CD14-positive monocyte (primary cell): ENCODE data around the gene CRISPLD2. TPM values are rescaled to one million over a fixed set of nuclear protein-coding genes. Genes with fewer than 3 reads are reported as not detected.

Experiments
- DNase-seq, 3 donors: peaks; one replicate each; pipeline ENCODE4 v3.0.0-alpha.2; 2011 to 2022
- H2AFZ ChIP-seq: 2 replicates; pipeline ENCODE4 v1.6.0; 2012; ENCODE audit warnings: mild to moderate bottlenecking, low read depth, low read length, inconsistent platforms; ENCODE audit not compliant: insufficient read depth, poor library complexity, severe bottlenecking
- H3K27ac ChIP-seq, 2 donors: 1 replicate in 1 of 2; 2 replicates in 1 of 2; pipeline ENCODE4 v1.5.1; 2012 to 2013; ENCODE audit warnings: low read length in 2 of 2, control low read depth in 1 of 2, inconsistent platforms in 1 of 2, low read depth in 1 of 2, mild to moderate bottlenecking in 1 of 2
- H3K27me3 ChIP-seq, 2 donors: one replicate each; pipeline versions ENCODE4 v1.6.0 to v1.6.1; 2011 to 2013; ENCODE audit warnings: low read length in 2 of 2; ENCODE audit not compliant: control insufficient read depth in 2 of 2, insufficient read depth in 2 of 2
- H3K36me3 ChIP-seq, 2 donors: replicated peaks in 1 of 2; 1 replicate in 1 of 2; 2 replicates in 1 of 2; pipeline versions ENCODE4 v1.5.1 to v1.6.1; 2012 to 2013; ENCODE audit warnings: low read length in 2 of 2, control low read depth in 1 of 2, inconsistent platforms in 1 of 2, mild to moderate bottlenecking in 1 of 2; ENCODE audit not compliant: insufficient read depth in 2 of 2, control insufficient read depth in 1 of 2
- H3K4me1 ChIP-seq, 2 donors: 1 replicate in 1 of 2; 2 replicates in 1 of 2; pipeline versions ENCODE4 v1.5.1 to v1.6.1; 2012 to 2013; ENCODE audit warnings: low read length in 2 of 2, control low read depth in 1 of 2, inconsistent platforms in 1 of 2, mild to moderate bottlenecking in 1 of 2, moderate library complexity in 1 of 2; ENCODE audit not compliant: insufficient read depth in 2 of 2, control insufficient read depth in 1 of 2
- H3K4me2 ChIP-seq: replicated peaks from 2 replicates; pipeline ENCODE3; 2012; ENCODE audit warnings: low read length, moderate library complexity, mild to moderate bottlenecking; ENCODE audit not compliant: poor library complexity, severe bottlenecking; ENCODE audit errors: extremely low read depth
- H3K4me3 ChIP-seq, 3 experiments: fragments of 200-600 bp in 1 of 3; sonication (generic) in 1 of 3; replicated peaks in 1 of 3; 1 replicate in 2 of 3; 2 replicates in 1 of 3; pipeline ENCODE4 v1.5.1; 2011 to 2013; ENCODE audit warnings: low read length in 3 of 3, mild to moderate bottlenecking in 3 of 3, control low read depth in 2 of 3, low read depth in 2 of 3, inconsistent platforms in 1 of 3, moderate library complexity in 1 of 3
- H3K79me2 ChIP-seq: 2 replicates; pipeline ENCODE4 v1.6.0; 2012; ENCODE audit warnings: mild to moderate bottlenecking, control low read depth, inconsistent platforms, low read length, moderate library complexity; ENCODE audit not compliant: insufficient read depth
- H3K9ac ChIP-seq: 2 replicates; pipeline ENCODE4 v1.6.0; 2017; ENCODE audit warnings: low read length, mild to moderate bottlenecking; ENCODE audit not compliant: insufficient read depth, poor library complexity, severe bottlenecking
- H3K9me3 ChIP-seq, 2 donors: replicated peaks in 1 of 2; 1 replicate in 1 of 2; 2 replicates in 1 of 2; pipeline versions ENCODE4 v1.5.1 to v1.6.1; 2012 to 2013; ENCODE audit warnings: low read length in 2 of 2, control low read depth in 1 of 2; ENCODE audit not compliant: control insufficient read depth in 1 of 2, insufficient read depth in 1 of 2
- H4K20me1 ChIP-seq: 2 replicates; pipeline ENCODE4 v1.6.0; 2012; ENCODE audit warnings: mild to moderate bottlenecking, low read length, control low read depth, moderate library complexity; ENCODE audit not compliant: insufficient read depth
- H3K27ac Mint-ChIP-seq, 7 donors: one replicate each; pipeline ENCODE4 v1.8.0; 2020; ENCODE audit warnings: mild to moderate bottlenecking in 7 of 7, mixed read lengths in 7 of 7, moderate library complexity in 6 of 7, inconsistent platforms in 2 of 7
- H3K27me3 Mint-ChIP-seq, 3 donors: one replicate each; pipeline ENCODE4 v1.8.0; 2021 to 2022; ENCODE audit warnings: low read depth in 3 of 3, mild to moderate bottlenecking in 3 of 3, mixed read lengths in 3 of 3, moderate library complexity in 3 of 3, inconsistent platforms in 1 of 3
- H3K36me3 Mint-ChIP-seq, 2 donors: one replicate each; pipeline ENCODE4 v1.8.0; 2020; ENCODE audit warnings: mixed read lengths in 2 of 2, inconsistent platforms in 1 of 2, mild to moderate bottlenecking in 1 of 2
- H3K4me1 Mint-ChIP-seq: one replicate; pipeline ENCODE4 v1.8.0; 2020; ENCODE audit warnings: mild to moderate bottlenecking, mixed read lengths
- H3K4me3 Mint-ChIP-seq, 2 donors: one replicate each; pipeline ENCODE4 v1.8.0; 2020; ENCODE audit warnings: mild to moderate bottlenecking in 2 of 2, mixed read lengths in 2 of 2, moderate library complexity in 1 of 2
- H3K9me3 Mint-ChIP-seq, 7 donors: one replicate each; pipeline ENCODE4 v1.8.0; 2020 to 2022; ENCODE audit warnings: mixed read lengths in 7 of 7, mild to moderate bottlenecking in 6 of 7, moderate library complexity in 6 of 7, inconsistent platforms in 2 of 7
- CTCF ChIP-seq: fragments of 200-600 bp; IDR thresholded peaks from one replicate; pipeline ENCODE4 v1.8.0; 2022; ENCODE audit warnings: antibody characterized with exemption, mild to moderate bottlenecking
- WGBS: methylation state at CpG from one replicate; pipeline ENCODE4 v1.1.5; 2013; ENCODE audit warnings: missing lambda C conversion rate; ENCODE audit not compliant: insufficient coverage; 5-methylcytosine and 5-hydroxymethylcytosine counted together
- intact Hi-C, 2 donors: fragments of 100-400 bp; cut with micrococcal nuclease; formaldehyde crosslinking; loops; one replicate each; pipeline versions ENCODE4 v1.15.0 to v1.15.1; 2023
- polyA plus RNA-seq, 3 donors: library from polyadenylated mRNA; depleted of rRNA in 1 of 3; unstranded in 2 of 3; stranded (reverse) in 1 of 3; fragments of 300-500 nt in 2 of 3; fragments of >200 nt in 1 of 3; fragmentation: Illumina TruSeq in 2 of 3; gene quantifications; 1 replicate in 2 of 3; 2 replicates in 1 of 3; pipeline ENCODE4 v1.2.3, GENCODE V29; 2012 to 2021

Gene CRISPLD2
- polyA plus RNA-seq, 3 donors = 40.7 to 90.4 (median 69.0) TPM

- peaks cover 83 to 99% of the 10 kb centered on the region in 2 donors for H3K36me3 Mint-ChIP-seq
- TF ChIP-seq CTCF = no peak
- WGBS = 42% methylated on average over 11 of the region's 16 CpGs
- H4K20me1 ChIP-seq = peaks cover 94% of the 10 kb centered on the region
- no peak overlapping the region for H3K27ac Mint-ChIP-seq
- H3K4me3 Mint-ChIP-seq = no peak overlapping the region
- H3K4me1 Mint-ChIP-seq = peaks cover 12% of the 10 kb centered on the region
- H3K27me3 ChIP-seq = peaks cover 0 to 22% of the 10 kb centered on the region in 2 donors
- peaks cover 26 to 47% (median 39%) of the 10 kb centered on the region in 3 donors for H3K27me3 Mint-ChIP-seq
- no peaks in the 10 kb centered on the region for H3K9me3 ChIP-seq
- H3K4me3 ChIP-seq = no peak overlapping the region
- H3K4me1 ChIP-seq = peaks cover 4 to 5% of the 10 kb centered on the region in 2 donors
- intact Hi-C loops = no loop called here
- H3K4me2 ChIP-seq = no peak overlapping the region
- peaks cover 0 to 14% (median 5%) of the 10 kb centered on the region in 7 donors for H3K9me3 Mint-ChIP-seq
- no peak overlapping the region for H3K9ac ChIP-seq
- peaks cover 5% of the 10 kb centered on the region for H3K79me2 ChIP-seq
- H2AFZ ChIP-seq = no peak overlapping the region
- no peak overlapping the region for H3K27ac ChIP-seq
- no peak for DNase-seq
- peaks cover 40 to 97% of the 10 kb centered on the region in 2 donors for H3K36me3 ChIP-seq
Observed at GRCh38 chr16:84836234-84836647, 16.5 kb downstream of the CRISPLD2 start.

GRCh38 chr16:84836967-84837366, 17.2 kb downstream of the CRISPLD2 start:
- Histone ChIP-seq H3K4me1 (peaks cover 5 to 7% of the 10 kb centered on the region in 2 donors), H3K9ac (no peak overlapping the region), H3K36me3 (peaks cover 33 to 98% of the 10 kb centered on the region in 2 donors), H3K9me3 (no peaks in the 10 kb centered on the region), H4K20me1 (peaks cover 91% of the 10 kb centered on the region), H2AFZ (no peak overlapping the region), H3K79me2 (peaks cover 5% of the 10 kb centered on the region), H3K4me3 (no peak overlapping the region), H3K27me3 (peaks cover 0 to 25% of the 10 kb centered on the region in 2 donors), H3K4me2 (no peak overlapping the region), H3K27ac (no peak overlapping the region)
- 92% methylated on average over 8 of the region's 12 CpGs for WGBS
- H3K4me3 Mint-ChIP-seq = no peak overlapping the region
- H3K9me3 Mint-ChIP-seq = peaks cover 0 to 14% (median 6%) of the 10 kb centered on the region in 7 donors
- peaks cover 19% of the 10 kb centered on the region for H3K4me1 Mint-ChIP-seq
- DNase-seq = no peak
- peaks cover 85 to 99% of the 10 kb centered on the region in 2 donors for H3K36me3 Mint-ChIP-seq
- intact Hi-C loops = no loop called here
- peaks cover 33 to 54% (median 47%) of the 10 kb centered on the region in 3 donors for H3K27me3 Mint-ChIP-seq
- no peak overlapping the region for H3K27ac Mint-ChIP-seq
- TF ChIP-seq CTCF = no peak
